Lung (tissue), 12 donors: ENCODE results near the gene RBM44. TPM values are rescaled to one million over a fixed set of nuclear protein-coding genes. Genes with fewer than 3 reads are reported as not detected.
"Not testable (repeated sequence)": the region's sequence is repeated elsewhere in the genome, so short reads cannot be mapped to it uniquely, and the experiment has no call there.

ENCODE experiments used
- ATAC-seq: fragments of 200-7000 bp; cut with Tn5 transposase; one replicate; pipeline ENCODE4 v1.9.1; 2020; ENCODE audit warnings: moderate number of reproducible peaks; ENCODE audit not compliant: insufficient read depth, low FRiP score
- DNase-seq, 3 donors: peaks; one replicate each; pipeline ENCODE4 v3.0.0-alpha.2; 2013 to 2017
- H3K27ac ChIP-seq, 2 donors: one replicate each; pipeline ENCODE4 v1.5.1; 2013; ENCODE audit warnings: mild to moderate bottlenecking in 2 of 2, moderate library complexity in 2 of 2, control low read depth in 1 of 2, inconsistent platforms in 1 of 2, low read depth in 1 of 2, low read length in 1 of 2
- H3K27me3 ChIP-seq, 3 donors: one replicate each; pipeline ENCODE4 v1.5.1; 2013; ENCODE audit warnings: low read length in 2 of 3; ENCODE audit not compliant: control insufficient read depth in 3 of 3, insufficient read depth in 3 of 3
- H3K36me3 ChIP-seq, 4 donors: one replicate each; pipeline ENCODE4 v1.5.1; 2013; ENCODE audit warnings: low read length in 4 of 4, mild to moderate bottlenecking in 1 of 4, moderate library complexity in 1 of 4; ENCODE audit not compliant: control insufficient read depth in 4 of 4, insufficient read depth in 4 of 4
- H3K4me1 ChIP-seq, 5 donors: one replicate each; pipeline ENCODE4 v1.5.1; 2013; ENCODE audit warnings: low read length in 5 of 5, mild to moderate bottlenecking in 2 of 5, moderate library complexity in 1 of 5; ENCODE audit not compliant: control insufficient read depth in 5 of 5, insufficient read depth in 5 of 5
- H3K4me3 ChIP-seq: one replicate; pipeline ENCODE4 v1.5.1; 2013; ENCODE audit warnings: mild to moderate bottlenecking, control low read depth, moderate library complexity
- H3K9ac ChIP-seq, 2 donors: one replicate each; pipeline ENCODE4 v1.5.1; 2013; ENCODE audit warnings: low read length in 2 of 2, control low read depth in 1 of 2; ENCODE audit not compliant: insufficient read depth in 1 of 2
- H3K9me3 ChIP-seq, 4 donors: one replicate each; pipeline ENCODE4 v1.5.1; 2013; ENCODE audit warnings: low read length in 3 of 4, mild to moderate bottlenecking in 1 of 4, moderate library complexity in 1 of 4; ENCODE audit not compliant: control insufficient read depth in 4 of 4, insufficient read depth in 3 of 4
- CTCF ChIP-seq: IDR thresholded peaks from 2 replicates; pipeline ENCODE4 v1.5.1; 2012; ENCODE audit warnings: mild to moderate bottlenecking; ENCODE audit errors: control extremely low read depth, extremely low read depth
- WGBS, 2 donors: extraction: QIAGEN DNeasy Blood & Tissue Kit; methylation state at CpG; one replicate each; pipeline ENCODE4 v1.1.7; 2013; 5-methylcytosine and 5-hydroxymethylcytosine counted together
- polyA plus RNA-seq, 2 donors: library from polyadenylated mRNA; stranded (reverse); fragments of 200-250 nt; gene quantifications; one replicate each; pipeline ENCODE4 v1.2.1, GENCODE V29; 2013
- total RNA-seq, 2 donors: library from RNA; depleted of rRNA in 1 of 2; stranded (reverse); fragments of >200 nt in 1 of 2; gene quantifications; one replicate each; pipeline ENCODE4 v1.2.1, GENCODE V29; 2014 to 2021
- donor health status: control.
- donor health status: control.
- donor health status: Bipolar disorder and iron deficiency.
- donor health status: healthy.
- donor health status: DM: yes; HTN: yes; CAD: no.

RBM44 gene
- total and polyA plus RNA-seq, 4 donors = 0.26 to 4.0 (median 0.88) TPM

- Histone ChIP-seq H3K4me1 (peaks cover 0 to 8% (median 2%) of the 10 kb centered on the region in 5 donors), H3K27ac (peak overlapping the region in 1 of 2 donors; percentile 83), H3K9me3 (no peaks in the 10 kb centered on the region), H3K27me3 (peaks cover 0 to 2% (median 0%) of the 10 kb centered on the region in 3 donors), H3K4me3 (no peak overlapping the region), H3K9ac (no peak overlapping the region), H3K36me3 (no peaks in the 10 kb centered on the region)
- ATAC-seq = no peak
- WGBS, 2 donors = 79 to 85% methylated on average over 13 of the region's 13 CpGs
- no peak for DNase-seq
- no peak for TF ChIP-seq CTCF
These were observed 67.6 kb downstream of the RBM44 start for GRCh38 chr2:237866101-237866621.

- Histone ChIP-seq H3K27me3 (no peaks in the 10 kb centered on the region), H3K4me1 (peaks cover 0 to 8% (median 0%) of the 10 kb centered on the region in 5 donors), H3K27ac (peak overlapping the region in 1 of 2 donors; percentile 10), H3K9me3 (no peaks in the 10 kb centered on the region), H3K4me3 (no peak overlapping the region), H3K36me3 (no peaks in the 10 kb centered on the region), H3K9ac (no peak overlapping the region)
- DNase-seq = no peak
- TF ChIP-seq CTCF = no peak
- 83 to 86% methylated on average over 10 of the region's 10 CpGs for WGBS, 2 donors
- no peak for ATAC-seq
These were observed 68.9 kb downstream of the RBM44 start for GRCh38 chr2:237867465-237867864.

GRCh38 chr2:237868074-237868473 lies 69.5 kb downstream of the RBM44 start:
- H3K4me3 ChIP-seq, H3K9ac ChIP-seq, DNase-seq, H3K36me3 ChIP-seq, H3K27ac ChIP-seq, ATAC-seq, H3K9me3 ChIP-seq, H3K27me3 ChIP-seq, H3K4me1 ChIP-seq: not testable (repeated sequence)
- WGBS, 2 donors = 92 to 97% methylated on average over 4 of the region's 4 CpGs

- Histone ChIP-seq H3K4me1 (peaks cover 0 to 10% (median 0%) of the 10 kb centered on the region in 5 donors), H3K9ac (no peak overlapping the region), H3K36me3 (no peaks in the 10 kb centered on the region), H3K27me3 (no peaks in the 10 kb centered on the region), H3K4me3 (no peak overlapping the region), H3K27ac (no peak overlapping the region), H3K9me3 (no peaks in the 10 kb centered on the region)
- peak in 1 of 3 donors; percentile 42 for DNase-seq
- no peak for TF ChIP-seq CTCF
- WGBS, 2 donors = 52 to 69% methylated on average over 22 of the region's 22 CpGs
- no peak for ATAC-seq
These were observed 70.2 kb downstream of the RBM44 start for GRCh38 chr2:237868631-237869342.
